A549 (cell line): ENCODE data around the gene LRRC3C.

Experiments
- CEBPB ChIP-seq, 2 experiments: fragments of >200 bp in 1 of 2; sonication (Bioruptor Twin) in 1 of 2; formaldehyde crosslinking in 1 of 2; IDR thresholded peaks; 2 replicates each; pipeline ENCODE4 v1.6.1; 2012 to 2016
- HOXB13 ChIP-seq: fragments of 250-450 bp; sonication (Bioruptor Pico); IDR thresholded peaks from 2 replicates; pipeline ENCODE4 v1.5.0; 2020; ENCODE audit warnings: low read depth, mild to moderate bottlenecking, moderate library complexity
- KDM1A ChIP-seq: fragments of 200-600 bp; sonication (generic); IDR thresholded peaks from 2 replicates; pipeline ENCODE4 v1.6.1; 2016; ENCODE audit warnings: low read depth, mild to moderate bottlenecking
- NFE2L2 ChIP-seq: fragments of 150-350 bp; conservative IDR thresholded peaks from 2 replicates; pipeline ENCODE4 v1.6.1; 2014; ENCODE audit warnings: low read length
- NPAS2 ChIP-seq: fragments of 250-450 bp; sonication (Bioruptor Pico); IDR thresholded peaks from 2 replicates; pipeline ENCODE4 v1.8.0; 2022; ENCODE audit warnings: mild to moderate bottlenecking, moderate library complexity, borderline replicate concordance
- PHF8 ChIP-seq: fragments of 200-600 bp; sonication (generic); IDR thresholded peaks from 2 replicates; pipeline ENCODE4 v1.6.1; 2016; ENCODE audit warnings: low read depth, mild to moderate bottlenecking, antibody characterized with exemption, moderate library complexity, borderline replicate concordance
- POLR2A ChIP-seq: IDR thresholded peaks from 2 replicates; pipeline ENCODE4 v1.6.1; 2012; ENCODE audit warnings: mild to moderate bottlenecking, low read length
- SMC3 ChIP-seq: fragments of >200 bp; sonication (Bioruptor Twin); formaldehyde crosslinking; IDR thresholded peaks from 3 replicates; pipeline ENCODE4 v1.6.1; 2018; ENCODE audit warnings: inconsistent platforms
- TF ChIP-seq, protein P1 (sequence below): fragments of >200 bp; sonication (Bioruptor Twin); formaldehyde crosslinking; IDR thresholded peaks from 3 replicates; pipeline ENCODE4 v1.5.1; 2016
- TF ChIP-seq, protein P2 (sequence below): IDR thresholded peaks from 2 replicates; pipeline ENCODE4 v1.6.1; 2012

DNA sequence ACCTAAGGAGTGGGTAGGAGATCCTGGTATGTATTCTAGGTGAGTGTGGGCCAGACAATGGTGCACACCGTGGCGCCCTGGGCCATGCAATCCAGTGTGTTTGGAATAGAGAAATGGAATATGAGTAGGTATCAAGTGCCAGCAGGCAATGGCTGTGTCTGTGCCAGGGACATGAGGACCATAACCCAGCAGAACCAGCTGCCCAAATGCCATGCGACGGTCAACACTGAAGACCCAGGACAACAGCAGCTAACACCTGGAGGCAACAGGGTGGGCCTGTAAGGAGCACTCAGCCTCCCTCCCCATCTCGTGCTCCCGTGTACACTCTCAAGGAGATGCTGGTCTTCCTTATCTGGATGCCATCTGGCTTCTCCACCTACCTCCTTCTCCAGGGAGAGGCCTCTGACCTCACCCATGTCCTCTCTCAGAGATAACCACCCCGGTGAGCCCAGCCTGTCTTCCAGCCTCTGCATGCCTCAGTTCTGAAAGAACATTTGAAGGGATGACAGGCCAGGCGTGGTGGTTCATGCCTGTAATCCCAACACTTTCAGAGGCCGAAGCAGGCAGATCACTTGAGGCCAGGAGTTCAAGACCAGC lies 8.3 kb upstream of the LRRC3C start:
- no peak for TF ChIP-seq POLR2A
- no peak for TF ChIP-seq HOXB13 (CRISPR knock-in tag)
- TF ChIP-seq, protein P1, sequence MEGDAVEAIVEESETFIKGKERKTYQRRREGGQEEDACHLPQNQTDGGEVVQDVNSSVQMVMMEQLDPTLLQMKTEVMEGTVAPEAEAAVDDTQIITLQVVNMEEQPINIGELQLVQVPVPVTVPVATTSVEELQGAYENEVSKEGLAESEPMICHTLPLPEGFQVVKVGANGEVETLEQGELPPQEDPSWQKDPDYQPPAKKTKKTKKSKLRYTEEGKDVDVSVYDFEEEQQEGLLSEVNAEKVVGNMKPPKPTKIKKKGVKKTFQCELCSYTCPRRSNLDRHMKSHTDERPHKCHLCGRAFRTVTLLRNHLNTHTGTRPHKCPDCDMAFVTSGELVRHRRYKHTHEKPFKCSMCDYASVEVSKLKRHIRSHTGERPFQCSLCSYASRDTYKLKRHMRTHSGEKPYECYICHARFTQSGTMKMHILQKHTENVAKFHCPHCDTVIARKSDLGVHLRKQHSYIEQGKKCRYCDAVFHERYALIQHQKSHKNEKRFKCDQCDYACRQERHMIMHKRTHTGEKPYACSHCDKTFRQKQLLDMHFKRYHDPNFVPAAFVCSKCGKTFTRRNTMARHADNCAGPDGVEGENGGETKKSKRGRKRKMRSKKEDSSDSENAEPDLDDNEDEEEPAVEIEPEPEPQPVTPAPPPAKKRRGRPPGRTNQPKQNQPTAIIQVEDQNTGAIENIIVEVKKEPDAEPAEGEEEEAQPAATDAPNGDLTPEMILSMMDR, result no peak
- no peak for TF ChIP-seq NFE2L2
- TF ChIP-seq CEBPB (IDR thresholded peaks at IDR 0.05), result no peak
- TF ChIP-seq, protein P2, sequence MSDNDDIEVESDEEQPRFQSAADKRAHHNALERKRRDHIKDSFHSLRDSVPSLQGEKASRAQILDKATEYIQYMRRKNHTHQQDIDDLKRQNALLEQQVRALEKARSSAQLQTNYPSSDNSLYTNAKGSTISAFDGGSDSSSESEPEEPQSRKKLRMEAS, result no peak
- no peak for TF ChIP-seq KDM1A
- no peak for TF ChIP-seq PHF8
- TF ChIP-seq SMC3, result no peak
- no peak for TF ChIP-seq NPAS2 (CRISPR knock-in tag)
